ENCODE results near the gene PIGR.

The PIGR gene

DNA sequence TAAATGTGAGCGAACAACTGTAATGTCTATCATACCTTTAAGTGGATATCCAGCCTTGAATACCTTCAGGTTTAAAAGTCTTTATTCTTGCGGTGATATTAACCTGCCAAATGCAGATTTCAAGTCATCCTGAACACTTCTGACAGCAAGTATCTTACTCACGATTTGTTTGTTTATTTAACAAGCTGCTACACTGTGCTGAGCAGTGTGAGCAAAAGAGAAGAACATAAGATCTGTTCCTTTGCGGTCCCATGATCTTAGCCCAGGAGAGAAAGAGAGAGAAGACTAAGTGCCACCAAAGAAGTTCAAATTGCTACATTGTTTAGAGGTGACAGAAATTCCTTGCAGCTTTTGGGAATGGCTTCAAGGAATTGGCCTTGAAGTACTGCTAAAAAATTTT, 58.6 kb downstream of the PIGR start:
- DNase-seq, result no peak
- no peak overlapping the region for H4K5ac ChIP-seq (ENCODE audit: low read length)
- no peaks in the 10 kb centered on the region for H3K79me1 ChIP-seq (ENCODE audit: low read length)
- H3K23ac ChIP-seq (ENCODE audit: low read length), result no peak overlapping the region
- no peak overlapping the region for H3K18ac ChIP-seq (ENCODE audit: low read length)
- H3K27me3 ChIP-seq (ENCODE audit: insufficient read depth, low read length, poor library complexity), result no peaks in the 10 kb centered on the region
- peaks cover 8% of the 10 kb centered on the region for H3K4me1 ChIP-seq (ENCODE audit: control insufficient read depth, low read depth, low read length)
- no peak overlapping the region for H3K4ac ChIP-seq (ENCODE audit: low read depth, low read length)
- no peaks in the 10 kb centered on the region for H3K36me3 ChIP-seq (ENCODE audit: control insufficient read depth, insufficient read depth, low read length)
- no peak overlapping the region for H2BK120ac ChIP-seq (ENCODE audit: low read depth, low read length)
- no peak overlapping the region for H3K4me3 ChIP-seq (ENCODE audit: low read length)
- no peak overlapping the region for H2BK5ac ChIP-seq (ENCODE audit: low read length)
- H2BK15ac ChIP-seq (replicated peaks; ENCODE audit: low read depth), result no peak overlapping the region
- H2AK5ac ChIP-seq (ENCODE audit: low read length), result no peak overlapping the region
- no peak overlapping the region for H3K9ac ChIP-seq (ENCODE audit: low read length)
- no CpG with 5 or more reads among the region's 4 CpGs for WGBS (ENCODE audit: extremely low coverage, insufficient coverage, low lambda C conversion rate)
- no peaks in the 10 kb centered on the region for H3K79me2 ChIP-seq (ENCODE audit: control insufficient read depth, insufficient read depth, low read length)
- no peak overlapping the region for H4K8ac ChIP-seq (ENCODE audit: low read depth, low read length)
- H3K56ac ChIP-seq (ENCODE audit: low read length), result no peak overlapping the region
- no peak overlapping the region for H3K4me2 ChIP-seq (ENCODE audit: low read length)
- no peak overlapping the region for H3K27ac ChIP-seq (ENCODE audit: low read depth, low read length)

DNA sequence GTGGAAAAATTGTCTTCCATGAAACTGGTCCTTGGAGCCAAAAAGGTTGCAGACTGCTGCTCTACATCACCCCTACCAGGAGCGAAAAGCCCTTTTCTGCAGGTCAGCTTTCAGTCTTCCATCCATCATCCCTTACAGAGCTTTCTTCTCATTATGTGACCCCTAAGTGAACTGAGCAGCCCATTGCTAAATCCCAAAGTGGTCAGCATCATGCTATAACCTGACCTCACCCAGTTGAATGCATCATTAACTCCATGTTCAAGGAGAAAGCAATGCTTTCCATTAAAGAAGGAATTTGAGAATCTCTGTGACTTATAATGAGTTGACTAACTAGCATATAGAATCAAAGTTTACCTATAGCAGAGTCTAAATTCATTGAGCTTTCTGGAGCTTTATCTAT, 59.4 kb downstream of the PIGR start:
- Histone ChIP-seq H3K9ac (ENCODE audit: low read length) (no peak overlapping the region), H3K56ac (ENCODE audit: low read length) (no peak overlapping the region), H4K5ac (ENCODE audit: low read length) (no peak overlapping the region), H3K27me3 (ENCODE audit: insufficient read depth, low read length, poor library complexity) (no peaks in the 10 kb centered on the region), H4K8ac (ENCODE audit: low read depth, low read length) (no peak overlapping the region), H3K4me1 (ENCODE audit: control insufficient read depth, low read depth, low read length) (peaks cover 8% of the 10 kb centered on the region), H3K4ac (ENCODE audit: low read depth, low read length) (no peak overlapping the region), H3K27ac (ENCODE audit: low read depth, low read length) (no peak overlapping the region), H3K4me2 (ENCODE audit: low read length) (no peak overlapping the region), H2BK120ac (ENCODE audit: low read depth, low read length) (no peak overlapping the region), H3K23ac (ENCODE audit: low read length) (no peak overlapping the region), H2BK15ac (replicated peaks; ENCODE audit: low read depth) (no peak overlapping the region), H3K79me2 (ENCODE audit: control insufficient read depth, insufficient read depth, low read length) (no peaks in the 10 kb centered on the region), H3K79me1 (ENCODE audit: low read length) (no peaks in the 10 kb centered on the region), H2BK5ac (ENCODE audit: low read length) (no peak overlapping the region), H3K4me3 (ENCODE audit: low read length) (no peak overlapping the region), H2AK5ac (ENCODE audit: low read length) (no peak overlapping the region), H3K36me3 (ENCODE audit: control insufficient read depth, insufficient read depth, low read length) (no peaks in the 10 kb centered on the region), H3K18ac (ENCODE audit: low read length) (no peak overlapping the region)
- WGBS (ENCODE audit: extremely low coverage, insufficient coverage, low lambda C conversion rate), result no CpG with 5 or more reads among the region's 1 CpG
- DNase-seq, result no peak

DNA sequence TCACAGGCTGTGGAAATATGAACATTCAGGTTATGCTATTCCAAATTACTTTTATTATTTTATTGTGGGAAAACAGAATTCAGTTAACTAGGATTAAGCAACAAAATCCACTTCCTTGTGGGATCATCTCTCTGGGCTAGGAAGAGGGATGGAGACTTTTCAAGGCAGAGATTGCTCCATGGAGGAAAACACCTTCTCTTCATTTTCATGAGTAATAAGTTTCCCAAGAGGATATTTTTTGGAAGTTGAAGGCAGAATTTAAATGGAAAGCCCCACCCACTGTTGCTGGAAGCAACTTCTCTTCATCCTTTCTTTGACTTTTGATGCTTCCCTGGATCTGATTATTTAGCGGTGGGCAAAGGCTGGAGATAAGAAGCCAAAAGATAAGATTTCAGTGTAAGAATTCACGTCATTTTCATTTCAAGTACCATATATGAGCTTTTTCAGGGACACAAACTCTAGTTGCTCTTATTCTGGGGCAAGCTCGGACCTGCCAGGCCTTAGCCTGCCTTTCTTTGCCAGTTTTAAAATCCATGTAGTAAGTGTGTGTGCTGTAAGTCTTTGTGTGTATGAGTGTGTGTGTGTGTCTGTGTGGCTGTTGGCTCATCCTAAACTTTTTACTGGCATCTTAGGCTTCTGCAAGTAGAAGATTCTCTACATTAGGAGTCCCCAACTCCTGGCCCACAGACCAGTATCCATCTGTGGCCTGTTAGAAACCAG, 60.8 kb downstream of the PIGR start:
- H2BK120ac ChIP-seq (ENCODE audit: low read depth, low read length), result no peak overlapping the region
- H3K27me3 ChIP-seq (ENCODE audit: insufficient read depth, low read length, poor library complexity), result no peaks in the 10 kb centered on the region
- no CpG with 5 or more reads among the region's 3 CpGs for WGBS (ENCODE audit: extremely low coverage, insufficient coverage, low lambda C conversion rate)
- no peak overlapping the region for H3K9ac ChIP-seq (ENCODE audit: low read length)
- H3K56ac ChIP-seq (ENCODE audit: low read length), result no peak overlapping the region
- no peak overlapping the region for H3K4me2 ChIP-seq (ENCODE audit: low read length)
- H2BK5ac ChIP-seq (ENCODE audit: low read length), result no peak overlapping the region
- no peak overlapping the region for H2BK15ac ChIP-seq (replicated peaks; ENCODE audit: low read depth)
- H3K36me3 ChIP-seq (ENCODE audit: control insufficient read depth, insufficient read depth, low read length), result no peaks in the 10 kb centered on the region
- H4K5ac ChIP-seq (ENCODE audit: low read length), result no peak overlapping the region
- H3K79me1 ChIP-seq (ENCODE audit: low read length), result no peaks in the 10 kb centered on the region
- no peak for DNase-seq
- H2AK5ac ChIP-seq (ENCODE audit: low read length), result no peak overlapping the region
- no peak overlapping the region for H3K23ac ChIP-seq (ENCODE audit: low read length)
- H3K4ac ChIP-seq (ENCODE audit: low read depth, low read length), result no peak overlapping the region
- peaks cover 6% of the 10 kb centered on the region for H3K4me1 ChIP-seq (ENCODE audit: control insufficient read depth, low read depth, low read length)
- H3K18ac ChIP-seq (ENCODE audit: low read length), result no peak overlapping the region
- no peak overlapping the region for H3K4me3 ChIP-seq (ENCODE audit: low read length)
- no peak overlapping the region for H4K8ac ChIP-seq (ENCODE audit: low read depth, low read length)
- no peaks in the 10 kb centered on the region for H3K79me2 ChIP-seq (ENCODE audit: control insufficient read depth, insufficient read depth, low read length)
- no peak overlapping the region for H3K27ac ChIP-seq (ENCODE audit: low read depth, low read length)

GRCh38 chr1:206883876-206884275, 62.4 kb downstream of the PIGR start:
- no peak overlapping the region for H3K18ac ChIP-seq (ENCODE audit: low read length)
- no peak overlapping the region for H3K4me2 ChIP-seq (ENCODE audit: low read length)
- no peaks in the 10 kb centered on the region for H3K27me3 ChIP-seq (ENCODE audit: insufficient read depth, low read length, poor library complexity)
- no peak overlapping the region for H3K4ac ChIP-seq (ENCODE audit: low read depth, low read length)
- H2BK120ac ChIP-seq (ENCODE audit: low read depth, low read length), result no peak overlapping the region
- no peak overlapping the region for H3K4me3 ChIP-seq (ENCODE audit: low read length)
- H3K79me2 ChIP-seq (ENCODE audit: control insufficient read depth, insufficient read depth, low read length), result no peaks in the 10 kb centered on the region
- H3K56ac ChIP-seq (ENCODE audit: low read length), result no peak overlapping the region
- no peak overlapping the region for H2BK5ac ChIP-seq (ENCODE audit: low read length)
- WGBS (ENCODE audit: extremely low coverage, insufficient coverage, low lambda C conversion rate), result no CpG with 5 or more reads among the region's 2 CpGs
- H3K27ac ChIP-seq (ENCODE audit: low read depth, low read length), result no peak overlapping the region
- H4K8ac ChIP-seq (ENCODE audit: low read depth, low read length), result no peak overlapping the region
- no peak for DNase-seq
- no peak overlapping the region for H2AK5ac ChIP-seq (ENCODE audit: low read length)
- H3K4me1 ChIP-seq (ENCODE audit: control insufficient read depth, low read depth, low read length), result no peaks in the 10 kb centered on the region
- no peak overlapping the region for H3K23ac ChIP-seq (ENCODE audit: low read length)
- H2BK15ac ChIP-seq (replicated peaks; ENCODE audit: low read depth), result no peak overlapping the region
- H3K9ac ChIP-seq (ENCODE audit: low read length), result no peak overlapping the region
- no peak overlapping the region for H4K5ac ChIP-seq (ENCODE audit: low read length)
- H3K36me3 ChIP-seq (ENCODE audit: control insufficient read depth, insufficient read depth, low read length), result no peaks in the 10 kb centered on the region
- no peaks in the 10 kb centered on the region for H3K79me1 ChIP-seq (ENCODE audit: low read length)

DNA sequence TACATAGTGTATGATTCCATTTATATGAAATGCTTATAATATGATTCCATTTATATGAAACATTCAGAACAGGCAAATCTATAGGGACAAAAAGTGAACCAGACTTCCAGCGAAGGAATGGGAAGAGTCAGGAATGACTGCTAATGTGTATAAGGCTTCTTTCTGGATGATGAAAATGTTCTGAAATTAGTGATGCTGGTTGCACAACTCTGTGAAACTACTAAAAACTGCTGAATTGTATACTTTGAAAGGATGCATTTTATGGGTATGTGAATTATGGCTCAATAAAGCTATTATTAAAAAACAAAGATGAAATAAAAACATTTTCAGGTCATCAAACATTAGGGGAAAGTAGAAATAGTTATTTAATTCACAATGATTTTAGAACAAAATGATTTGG, 63.1 kb downstream of the PIGR start:
- Histone ChIP-seq H2BK15ac (replicated peaks; ENCODE audit: low read depth) (no peak overlapping the region), H2BK120ac (ENCODE audit: low read depth, low read length) (no peak overlapping the region), H3K27ac (ENCODE audit: low read depth, low read length) (no peak overlapping the region), H3K79me1 (ENCODE audit: low read length) (no peaks in the 10 kb centered on the region), H3K4me3 (ENCODE audit: low read length) (no peak overlapping the region), H3K23ac (ENCODE audit: low read length) (no peak overlapping the region), H2AK5ac (ENCODE audit: low read length) (no peak overlapping the region), H3K18ac (ENCODE audit: low read length) (no peak overlapping the region), H3K9ac (ENCODE audit: low read length) (no peak overlapping the region), H3K27me3 (ENCODE audit: insufficient read depth, low read length, poor library complexity) (no peaks in the 10 kb centered on the region), H4K5ac (ENCODE audit: low read length) (no peak overlapping the region), H3K79me2 (ENCODE audit: control insufficient read depth, insufficient read depth, low read length) (no peaks in the 10 kb centered on the region), H3K56ac (ENCODE audit: low read length) (no peak overlapping the region), H3K4me2 (ENCODE audit: low read length) (no peak overlapping the region), H3K36me3 (ENCODE audit: control insufficient read depth, insufficient read depth, low read length) (no peaks in the 10 kb centered on the region), H3K4ac (ENCODE audit: low read depth, low read length) (no peak overlapping the region), H2BK5ac (ENCODE audit: low read length) (no peak overlapping the region), H4K8ac (ENCODE audit: low read depth, low read length) (no peak overlapping the region), H3K4me1 (ENCODE audit: control insufficient read depth, low read depth, low read length) (no peaks in the 10 kb centered on the region)
- DNase-seq, result no peak
- no CpG with 5 or more reads among the region's 1 CpG for WGBS (ENCODE audit: extremely low coverage, insufficient coverage, low lambda C conversion rate)

DNA sequence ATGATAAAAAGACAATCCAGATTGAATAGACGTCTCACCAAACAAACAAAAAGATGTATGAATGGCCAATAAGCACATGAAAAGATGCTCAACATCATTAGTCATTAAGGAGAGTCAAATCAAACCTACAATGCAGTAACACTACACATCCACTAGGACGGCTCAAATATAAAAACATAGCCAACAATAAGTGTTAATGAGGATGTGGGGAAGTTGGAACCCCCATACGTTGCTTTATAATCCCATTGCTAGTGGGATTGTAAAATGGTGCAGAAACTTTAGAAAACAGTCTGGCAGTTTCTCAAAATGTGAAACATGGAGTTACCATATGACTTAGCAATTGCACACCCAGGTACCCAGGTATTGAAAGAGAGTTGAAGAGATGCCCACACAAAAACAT, 63.7 kb downstream of the PIGR start:
- no peak overlapping the region for H4K8ac ChIP-seq (ENCODE audit: low read depth, low read length)
- no peaks in the 10 kb centered on the region for H3K79me1 ChIP-seq (ENCODE audit: low read length)
- no peaks in the 10 kb centered on the region for H3K27me3 ChIP-seq (ENCODE audit: insufficient read depth, low read length, poor library complexity)
- H3K4me3 ChIP-seq (ENCODE audit: low read length), result no peak overlapping the region
- H2AK5ac ChIP-seq (ENCODE audit: low read length), result no peak overlapping the region
- no peak overlapping the region for H3K4me2 ChIP-seq (ENCODE audit: low read length)
- no peak overlapping the region for H3K56ac ChIP-seq (ENCODE audit: low read length)
- no peak overlapping the region for H3K18ac ChIP-seq (ENCODE audit: low read length)
- no peak overlapping the region for H2BK15ac ChIP-seq (replicated peaks; ENCODE audit: low read depth)
- no peak for DNase-seq
- no peak overlapping the region for H3K9ac ChIP-seq (ENCODE audit: low read length)
- no peak overlapping the region for H4K5ac ChIP-seq (ENCODE audit: low read length)
- no peaks in the 10 kb centered on the region for H3K79me2 ChIP-seq (ENCODE audit: control insufficient read depth, insufficient read depth, low read length)
- no peaks in the 10 kb centered on the region for H3K36me3 ChIP-seq (ENCODE audit: control insufficient read depth, insufficient read depth, low read length)
- WGBS (ENCODE audit: extremely low coverage, insufficient coverage, low lambda C conversion rate), result no CpG with 5 or more reads among the region's 3 CpGs
- H3K27ac ChIP-seq (ENCODE audit: low read depth, low read length), result no peak overlapping the region
- H3K4ac ChIP-seq (ENCODE audit: low read depth, low read length), result no peak overlapping the region
- no peak overlapping the region for H2BK5ac ChIP-seq (ENCODE audit: low read length)
- no peak overlapping the region for H2BK120ac ChIP-seq (ENCODE audit: low read depth, low read length)
- no peak overlapping the region for H3K23ac ChIP-seq (ENCODE audit: low read length)
- no peaks in the 10 kb centered on the region for H3K4me1 ChIP-seq (ENCODE audit: control insufficient read depth, low read depth, low read length)
